ENCODE data around the gene ICA1.

The ICA1 gene

DNA sequence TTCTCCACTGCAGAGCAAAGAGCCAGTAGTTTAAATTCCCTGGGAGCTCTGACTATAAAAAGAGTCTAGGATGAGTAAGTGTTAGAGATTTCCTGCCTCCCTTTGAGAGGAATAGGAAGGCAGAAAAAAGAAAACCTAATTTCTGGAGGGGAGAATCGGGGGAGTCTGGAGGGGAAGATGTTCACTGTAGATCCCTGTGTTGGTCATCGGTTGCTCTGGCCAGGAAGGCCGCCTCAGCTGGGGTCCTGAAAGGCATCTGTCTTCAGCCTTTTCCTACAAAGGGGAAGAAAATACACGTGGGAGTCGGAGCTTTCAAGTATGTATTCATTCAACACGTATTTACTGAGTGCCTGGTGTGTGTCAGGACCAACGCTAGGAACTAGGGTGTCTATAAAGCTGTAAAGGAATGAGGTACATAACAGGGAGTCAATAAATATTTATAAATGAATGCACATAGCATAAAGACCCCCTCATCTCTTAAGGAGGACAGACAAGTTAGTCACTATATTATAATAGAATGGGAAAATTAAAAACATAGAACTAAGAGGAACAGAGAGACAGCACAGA lies 101.1 kb downstream of the ICA1 start:
- Histone ChIP-seq H3K36me3 (ENCODE audit: low read depth) (no peaks in the 10 kb centered on the region), H3K27ac (ENCODE audit: poor library complexity, severe bottlenecking) (no peak overlapping the region), H3K4me1 (ENCODE audit: insufficient read depth, poor library complexity, severe bottlenecking) (no peaks in the 10 kb centered on the region), H3K27me3 (ENCODE audit: insufficient read depth, poor library complexity, severe bottlenecking) (no peaks in the 10 kb centered on the region), H3K4me3 (ENCODE audit: severe bottlenecking) (no peak overlapping the region), H3K9me3 (ENCODE audit: severe bottlenecking) (no peaks in the 10 kb centered on the region)
- no peak for TF ChIP-seq CTCF (IDR thresholded peaks at IDR 0.05; ENCODE audit: poor library complexity, severe bottlenecking)
- DNase-seq (ENCODE audit: low spot score) (no peak), ATAC-seq (ENCODE audit: low read depth) (no peak; the same call in 2 of the 3 replicates)

GRCh38 chr7:8160250-8160649 lies 101.7 kb downstream of the ICA1 start:
- Histone ChIP-seq H3K27me3 (ENCODE audit: insufficient read depth, poor library complexity, severe bottlenecking) (no peaks in the 10 kb centered on the region), H3K4me1 (ENCODE audit: insufficient read depth, poor library complexity, severe bottlenecking) (no peaks in the 10 kb centered on the region), H3K4me3 (ENCODE audit: severe bottlenecking) (no peak overlapping the region), H3K9me3 (ENCODE audit: severe bottlenecking) (no peaks in the 10 kb centered on the region), H3K27ac (ENCODE audit: poor library complexity, severe bottlenecking) (no peak overlapping the region), H3K36me3 (ENCODE audit: low read depth) (no peaks in the 10 kb centered on the region)
- TF ChIP-seq CTCF (IDR thresholded peaks at IDR 0.05; ENCODE audit: poor library complexity, severe bottlenecking): no peak
- ATAC-seq (ENCODE audit: low read depth) (no peak), DNase-seq (ENCODE audit: low spot score) (no peak)

- ATAC-seq (ENCODE audit: low read depth) (no peak), DNase-seq (ENCODE audit: low spot score) (no peak)
- Histone ChIP-seq H3K4me1 (ENCODE audit: insufficient read depth, poor library complexity, severe bottlenecking) (no peaks in the 10 kb centered on the region), H3K9me3 (ENCODE audit: severe bottlenecking) (no peaks in the 10 kb centered on the region), H3K4me3 (ENCODE audit: severe bottlenecking) (no peak overlapping the region), H3K36me3 (ENCODE audit: low read depth) (no peaks in the 10 kb centered on the region), H3K27me3 (ENCODE audit: insufficient read depth, poor library complexity, severe bottlenecking) (no peaks in the 10 kb centered on the region), H3K27ac (ENCODE audit: poor library complexity, severe bottlenecking) (no peak overlapping the region)
- no peak for TF ChIP-seq CTCF (IDR thresholded peaks at IDR 0.05; ENCODE audit: poor library complexity, severe bottlenecking)
Measured at GRCh38 chr7:8159595-8159994, 102.4 kb downstream of the ICA1 start.

DNA sequence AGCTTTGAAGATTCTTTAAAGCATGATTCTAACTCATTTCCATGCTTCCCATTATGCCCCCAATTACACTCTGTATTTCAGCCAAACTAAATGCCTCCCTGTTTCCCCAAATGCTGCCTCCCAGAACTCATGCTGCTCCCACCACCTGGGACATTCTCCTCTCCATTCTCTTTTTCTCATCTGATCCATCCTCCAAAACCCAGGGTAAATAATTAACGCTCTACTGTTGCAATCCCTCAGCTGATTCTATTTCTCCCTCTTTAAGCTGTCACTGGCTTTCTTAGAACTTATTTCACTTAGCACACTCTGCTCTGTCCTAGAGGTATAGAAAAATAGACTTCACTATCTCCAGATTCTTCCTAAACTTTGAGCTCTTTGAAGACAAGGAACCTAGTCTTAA lies 104.7 kb downstream of the ICA1 start:
- no peaks in the 10 kb centered on the region for H3K27me3 ChIP-seq (ENCODE audit: insufficient read depth, poor library complexity, severe bottlenecking)
- no peaks in the 10 kb centered on the region for H3K9me3 ChIP-seq (ENCODE audit: severe bottlenecking)
- H3K4me3 ChIP-seq (ENCODE audit: severe bottlenecking): no peak overlapping the region
- DNase-seq (ENCODE audit: low spot score): no peak
- H3K4me1 ChIP-seq (ENCODE audit: insufficient read depth, poor library complexity, severe bottlenecking): no peaks in the 10 kb centered on the region
- H3K36me3 ChIP-seq (ENCODE audit: low read depth): no peaks in the 10 kb centered on the region
- H3K27ac ChIP-seq (ENCODE audit: poor library complexity, severe bottlenecking): no peak overlapping the region
- no peak for ATAC-seq (ENCODE audit: low read depth)
- TF ChIP-seq CTCF (IDR thresholded peaks at IDR 0.05; ENCODE audit: poor library complexity, severe bottlenecking): no peak

- Histone ChIP-seq H3K36me3 (ENCODE audit: low read depth) (no peaks in the 10 kb centered on the region), H3K27ac (ENCODE audit: poor library complexity, severe bottlenecking) (no peak overlapping the region), H3K27me3 (ENCODE audit: insufficient read depth, poor library complexity, severe bottlenecking) (no peaks in the 10 kb centered on the region), H3K4me1 (ENCODE audit: insufficient read depth, poor library complexity, severe bottlenecking) (no peaks in the 10 kb centered on the region), H3K9me3 (ENCODE audit: severe bottlenecking) (no peaks in the 10 kb centered on the region), H3K4me3 (ENCODE audit: severe bottlenecking) (no peak overlapping the region)
- DNase-seq (ENCODE audit: low spot score) (no peak), ATAC-seq (ENCODE audit: low read depth) (no peak)
- no peak for TF ChIP-seq CTCF (IDR thresholded peaks at IDR 0.05; ENCODE audit: poor library complexity, severe bottlenecking)
Measured at GRCh38 chr7:8155836-8156235, 106.1 kb downstream of the ICA1 start.

Measured in RWPE2 (cell line).